ENCODE results near the gene SEPTIN6. TPM values are rescaled to one million over a fixed set of nuclear protein-coding genes. Genes with fewer than 3 reads are reported as not detected.

The SEPTIN6 gene
- polyA plus RNA-seq, 1 of the 3 experiments (the other 2 are of a cell fraction): 33.1 TPM

DNA sequence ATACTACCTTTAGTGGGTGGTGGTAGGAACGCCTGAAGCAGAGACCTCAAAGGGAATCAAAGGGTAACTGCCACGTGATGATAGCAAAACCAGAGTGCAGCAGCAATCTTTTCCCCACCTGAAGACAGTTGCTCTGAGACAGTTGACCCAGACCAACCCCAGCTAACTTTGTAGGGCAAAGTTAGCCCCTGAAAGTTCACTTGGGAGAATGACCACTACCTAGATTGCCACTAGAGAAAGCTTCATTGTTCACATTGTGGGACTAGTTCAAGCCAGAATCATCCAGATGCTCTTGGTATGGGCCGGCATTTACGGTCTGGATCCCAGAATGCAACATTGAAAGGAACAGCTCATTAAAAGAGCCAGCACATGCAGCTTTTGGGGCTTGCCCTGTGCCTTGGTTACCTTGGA lies 4.1 kb downstream of the SEPTIN6 start:
- no peak for DNase-seq
- H3K9me2 ChIP-seq: no peaks in the 10 kb centered on the region
- POLR2A ChIA-PET: no interaction called here
- TF ChIP-seq ELF1 (IDR thresholded peaks at IDR 0.05) (no peak), CTCF (IDR thresholded peaks at IDR 0.05) (no peak), FOXM1 (IDR thresholded peaks at IDR 0.05; ENCODE audit: low read depth) (no peak), TAF1 (IDR thresholded peaks at IDR 0.05; ENCODE audit: borderline replicate concordance, low read depth, low read length) (no peak), ZBTB33 (IDR thresholded peaks at IDR 0.05; ENCODE audit: borderline replicate concordance, low read depth) (no peak), GATA2 (CRISPR knock-in tag; IDR thresholded peaks at IDR 0.05) (no peak), JUND (IDR thresholded peaks at IDR 0.05) (no peak), IRF3 (IDR thresholded peaks at IDR 0.05; ENCODE audit: low read depth, low read length) (no peak), YY1 (IDR thresholded peaks at IDR 0.05; ENCODE audit: low read depth) (no peak)
- WGBS (ENCODE audit: low lambda C conversion rate): 56% methylated on average over 4 of the region's 4 CpGs
- H3K27ac ChIP-seq (ENCODE audit: low read depth in 2 of 2, low read length in 1 of 2): peak overlapping the region in 1 of 2 experiments; percentile 35; a peak in 1 of 4 replicates
- H3K79me2 ChIP-seq (ENCODE audit: insufficient read depth): peaks cover 43% of the 10 kb centered on the region
- H3K4me1 ChIP-seq (ENCODE audit: control insufficient read depth in 1 of 2, insufficient read depth in 2 of 2, low read depth in 1 of 2, low read length in 1 of 2): peaks cover 5 to 36% of the 10 kb centered on the region in 2 experiments; a peak in 3 of 4 replicates
- CTCF ChIA-PET: interaction anchor here (1.0 to 1.3 kb wide), 2 partner anchors 11 to 173 kb away, joined by 3 to 5 read pairs; no protein-coding TSS in a partner anchor
- H2AFZ ChIP-seq (ENCODE audit: low read depth): no peak overlapping the region
- no peaks in the 10 kb centered on the region for H3F3A ChIP-seq (replicated peaks; ENCODE audit: insufficient read depth)
- no peaks in the 10 kb centered on the region for H3K9me3 ChIP-seq
- no peaks in the 10 kb centered on the region for H3K36me3 ChIP-seq (replicated peaks in 1 of 2; ENCODE audit: control insufficient read depth in 1 of 2, insufficient read depth in 2 of 2, low read length in 1 of 2)
- no peak overlapping the region for H3K4me2 ChIP-seq
- peaks cover 10% of the 10 kb centered on the region; the same call in 1 of the 2 replicates for H3K27me3 ChIP-seq (ENCODE audit: insufficient read depth)
- no peak overlapping the region for H3K4me3 ChIP-seq (ENCODE audit: low read depth in 2 of 2, low read length in 1 of 2)
- no peak overlapping the region for H3K9ac ChIP-seq
- no peaks in the 10 kb centered on the region for H4K20me1 ChIP-seq (ENCODE audit: insufficient read depth)

DNA sequence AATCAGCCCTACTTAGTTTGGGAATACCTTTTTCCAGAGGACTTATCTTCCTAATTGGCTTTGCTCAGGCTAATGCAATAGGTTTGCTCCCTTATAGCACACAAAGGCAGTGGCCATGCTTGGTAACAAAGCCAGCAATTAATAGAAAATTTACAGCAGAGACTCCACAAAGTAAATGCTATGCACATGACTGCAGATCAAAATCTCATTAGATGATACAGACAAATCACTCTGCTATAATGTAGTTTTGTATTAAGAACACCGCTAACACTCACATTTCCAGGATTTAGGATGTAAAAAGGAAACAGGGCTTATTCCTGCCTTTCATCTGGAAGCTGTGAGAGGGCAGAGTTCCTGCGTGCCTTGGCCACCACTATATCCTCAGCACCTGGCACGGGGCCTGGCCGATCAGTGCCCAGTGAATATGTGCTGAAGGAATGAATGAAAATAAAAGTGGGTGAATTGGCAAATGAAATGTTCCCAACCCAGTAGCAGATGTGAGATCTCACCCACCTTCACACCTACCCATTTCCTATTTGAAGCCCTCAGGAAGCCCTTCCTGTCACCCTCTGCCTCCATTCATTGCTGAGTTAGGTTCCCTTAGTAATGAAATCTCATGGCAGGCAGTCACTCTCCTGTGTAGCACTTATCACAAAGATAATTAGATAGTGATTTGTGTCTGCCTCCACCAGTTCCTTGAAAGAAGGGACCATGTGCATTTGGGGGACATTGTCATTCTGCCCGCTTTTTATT lies 5.1 kb downstream of the SEPTIN6 start:
- 22% methylated on average over 5 of the region's 5 CpGs for WGBS (ENCODE audit: low lambda C conversion rate)
- CTCF ChIA-PET: no interaction called here
- peak; percentile 79 for TF ChIP-seq RCOR1 (IDR thresholded peaks at IDR 0.05; ENCODE audit: low read length)
- no peak for TF ChIP-seq TEAD4 (IDR thresholded peaks at IDR 0.05; ENCODE audit: borderline replicate concordance, insufficient read depth)
- TF ChIP-seq IRF3 (IDR thresholded peaks at IDR 0.05; ENCODE audit: low read depth, low read length): no peak
- TF ChIP-seq GATA2 (CRISPR knock-in tag; IDR thresholded peaks at IDR 0.05): peak; percentile 19; the same call in 1 of the 2 replicates
- TF ChIP-seq NRF1 (IDR thresholded peaks at IDR 0.05; ENCODE audit: low read depth, low read length): no peak
- TF ChIP-seq RAD21 (IDR thresholded peaks at IDR 0.05; ENCODE audit: low read length): no peak
- TF ChIP-seq, protein P1, sequence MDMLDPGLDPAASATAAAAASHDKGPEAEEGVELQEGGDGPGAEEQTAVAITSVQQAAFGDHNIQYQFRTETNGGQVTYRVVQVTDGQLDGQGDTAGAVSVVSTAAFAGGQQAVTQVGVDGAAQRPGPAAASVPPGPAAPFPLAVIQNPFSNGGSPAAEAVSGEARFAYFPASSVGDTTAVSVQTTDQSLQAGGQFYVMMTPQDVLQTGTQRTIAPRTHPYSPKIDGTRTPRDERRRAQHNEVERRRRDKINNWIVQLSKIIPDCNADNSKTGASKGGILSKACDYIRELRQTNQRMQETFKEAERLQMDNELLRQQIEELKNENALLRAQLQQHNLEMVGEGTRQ (IDR thresholded peaks at IDR 0.05; ENCODE audit: borderline replicate concordance, low read depth, low read length): no peak
- no peak for TF ChIP-seq SIN3A (IDR thresholded peaks at IDR 0.05; ENCODE audit: borderline replicate concordance, low read depth, low read length)
- no peak for TF ChIP-seq FOXJ3 (CRISPR knock-in tag; IDR thresholded peaks at IDR 0.05)
- TF ChIP-seq FOSL2 (IDR thresholded peaks at IDR 0.05; ENCODE audit: borderline replicate concordance, low read depth): no peak
- TF ChIP-seq SMC3 (IDR thresholded peaks at IDR 0.05; ENCODE audit: low read depth, low read length): no peak
- TF ChIP-seq FOXM1 (IDR thresholded peaks at IDR 0.05; ENCODE audit: low read depth): no peak
- no peak for TF ChIP-seq EZH2phosphoT487 (IDR thresholded peaks at IDR 0.05; ENCODE audit: borderline replicate concordance, low read depth)

More for the DNA sequence above, 5.1 kb downstream of the SEPTIN6 start:
- Histone ChIP-seq H3K79me2 (ENCODE audit: insufficient read depth) (peaks cover 54% of the 10 kb centered on the region), H3K36me3 (replicated peaks in 1 of 2; ENCODE audit: control insufficient read depth in 1 of 2, insufficient read depth in 2 of 2, low read length in 1 of 2) (no peaks in the 10 kb centered on the region), H3K9me2 (no peaks in the 10 kb centered on the region), H3F3A (replicated peaks; ENCODE audit: insufficient read depth) (no peaks in the 10 kb centered on the region), H2AFZ (ENCODE audit: low read depth) (no peak overlapping the region), H3K27me3 (ENCODE audit: insufficient read depth) (peaks cover 5% of the 10 kb centered on the region; the same call in 1 of the 2 replicates), H3K4me3 (ENCODE audit: low read depth in 2 of 2, low read length in 1 of 2) (no peak overlapping the region), H3K4me1 (ENCODE audit: control insufficient read depth in 1 of 2, insufficient read depth in 2 of 2, low read depth in 1 of 2, low read length in 1 of 2) (peaks cover 5 to 34% of the 10 kb centered on the region in 2 experiments; a peak in 3 of 4 replicates), H3K9me3 (no peaks in the 10 kb centered on the region), H3K27ac (ENCODE audit: low read depth in 2 of 2, low read length in 1 of 2) (peak overlapping the region in 1 of 2 experiments; percentile 77; a peak in 2 of 4 replicates), H3K9ac (no peak overlapping the region), H3K4me2 (no peak overlapping the region), H4K20me1 (ENCODE audit: insufficient read depth) (no peaks in the 10 kb centered on the region)
- POLR2A ChIA-PET: interaction anchor here (1.0 kb wide), 1 partner anchor 13 kb away, joined by 3 read pairs; no protein-coding TSS in a partner anchor
- no peak for DNase-seq

Measured in SK-N-SH (cell line).